K562 (cell line): ENCODE results near the gene BRPF1.

ENCODE experiments used
- BDP1 ChIP-seq: IDR thresholded peaks from 3 replicates; pipeline ENCODE4 v1.6.1; 2011; ENCODE audit not compliant: insufficient read length, insufficient read depth
- BHLHE40 ChIP-seq: IDR thresholded peaks from 2 replicates; pipeline ENCODE4 v1.6.1; 2011; ENCODE audit warnings: low read length, improper control_type of control experiment
- CCAR2 ChIP-seq: fragments of 200-400 bp; formaldehyde crosslinking; IDR thresholded peaks from 2 replicates; pipeline ENCODE4 v1.6.1; 2017; ENCODE audit warnings: mild to moderate bottlenecking, low read depth, low read length
- CCNT2 ChIP-seq: IDR thresholded peaks from 2 replicates; pipeline ENCODE4 v1.6.1; 2011; ENCODE audit warnings: borderline replicate concordance, low read depth, mild to moderate bottlenecking, moderate library complexity, mixed read lengths, low read length; ENCODE audit not compliant: insufficient read length; ENCODE audit errors: extremely low read depth
- HOXB6 ChIP-seq: fragments of 250-450 bp; sonication (Bioruptor Pico); IDR thresholded peaks from 2 replicates; pipeline ENCODE4 v1.5.1; 2022; ENCODE audit warnings: mild to moderate bottlenecking, borderline replicate concordance
- MAFK ChIP-seq: IDR thresholded peaks from 2 replicates; pipeline ENCODE4 v1.6.1; 2011; ENCODE audit warnings: low read length, improper control_type of control experiment
- NCOA2 ChIP-seq, 2 experiments: fragments of 450-650 bp; IDR thresholded peaks; 2 replicates each; pipeline ENCODE4 v1.6.1; 2018; ENCODE audit warnings: mild to moderate bottlenecking in 2 of 2, moderate library complexity in 1 of 2; ENCODE audit not compliant: partially characterized antibody in 2 of 2
- RAD21 ChIP-seq, 2 experiments: fragments of 250-450 bp in 1 of 2; fragments of 450-650 bp in 1 of 2; sonication (Bioruptor Pico) in 1 of 2; formaldehyde crosslinking in 1 of 2; IDR thresholded peaks in 1 of 2; conservative IDR thresholded peaks in 1 of 2; 2 replicates each; pipeline versions ENCODE4 v1.4.0 to v1.8.0; 2020 to 2022; ENCODE audit warnings: mild to moderate bottlenecking in 2 of 2, moderate library complexity in 1 of 2
- TEAD1 ChIP-seq, 2 experiments: fragments of 450-650 bp in 1 of 2; sonication (generic) in 1 of 2; formaldehyde crosslinking; IDR thresholded peaks; 2 replicates each; pipeline versions ENCODE4 v1.4.0 to v1.8.0; 2020 to 2022; ENCODE audit warnings: mild to moderate bottlenecking in 2 of 2, missing genetic modification reagents in 1 of 2
- ZNF699 ChIP-seq: fragments of 250-450 bp; sonication (Bioruptor Pico); IDR thresholded peaks from 2 replicates; pipeline ENCODE4 v1.8.0; 2021; ENCODE audit warnings: mild to moderate bottlenecking, moderate library complexity; ENCODE audit not compliant: insufficient replicate concordance
- TF ChIP-seq, protein P1 (sequence below), 2 experiments: fragments of 450-650 bp; formaldehyde crosslinking in 1 of 2; IDR thresholded peaks; 2 replicates each; pipeline versions ENCODE4 v1.4.0 to v1.6.1; 2014 to 2020; ENCODE audit warnings: mild to moderate bottlenecking in 2 of 2, borderline replicate concordance in 1 of 2, low read depth in 1 of 2
- TF ChIP-seq, protein P2 (sequence below), 3 experiments: IDR thresholded peaks in 2 of 3; conservative IDR thresholded peaks in 1 of 3; 2 replicates each; pipeline ENCODE4 v1.5.1; 2011 to 2012; ENCODE audit warnings: low read length in 3 of 3, mild to moderate bottlenecking in 3 of 3, control low read depth in 2 of 3, improper control_type of control experiment in 1 of 3, inconsistent platforms in 1 of 3, low read depth in 1 of 3, mixed read lengths in 1 of 3, moderate library complexity in 1 of 3; ENCODE audit not compliant: insufficient read depth in 2 of 3
- TF ChIP-seq, protein P3 (sequence below): sonication (generic); formaldehyde crosslinking; IDR thresholded peaks from 2 replicates; pipeline ENCODE4 v1.5.0; 2020; ENCODE audit warnings: missing genetic modification reagents

DNA sequence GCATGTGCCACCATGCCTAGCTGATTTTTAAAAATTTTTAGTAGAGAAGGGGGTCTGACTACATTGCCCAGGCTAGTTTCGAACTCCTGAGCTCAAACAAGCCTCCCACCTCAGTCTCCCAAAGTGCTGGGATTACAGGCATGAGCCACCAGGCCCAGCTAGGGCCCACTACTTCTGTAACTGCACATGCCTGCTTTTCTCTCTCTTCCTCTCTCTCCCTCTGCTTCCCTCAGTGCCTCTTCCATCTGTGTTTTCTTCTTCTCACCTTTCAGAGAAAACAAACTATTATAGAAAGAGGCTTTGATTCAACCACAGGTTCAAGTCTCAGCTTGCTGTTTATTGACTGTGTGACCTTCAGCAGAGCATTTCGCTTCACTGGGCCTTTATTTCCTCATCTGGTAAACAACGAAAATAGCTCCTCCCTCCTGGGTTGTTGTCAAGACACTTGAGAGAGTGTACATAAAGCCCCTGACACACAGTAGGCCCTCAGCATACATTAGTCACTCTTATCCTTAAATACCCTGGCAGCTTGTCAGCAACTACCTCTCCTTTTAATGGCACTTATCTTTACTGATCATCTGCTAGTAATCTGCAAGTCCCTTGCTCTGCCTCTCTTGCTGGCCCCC is 50.6 kb downstream of the BRPF1 start:
- TF ChIP-seq, protein P1, sequence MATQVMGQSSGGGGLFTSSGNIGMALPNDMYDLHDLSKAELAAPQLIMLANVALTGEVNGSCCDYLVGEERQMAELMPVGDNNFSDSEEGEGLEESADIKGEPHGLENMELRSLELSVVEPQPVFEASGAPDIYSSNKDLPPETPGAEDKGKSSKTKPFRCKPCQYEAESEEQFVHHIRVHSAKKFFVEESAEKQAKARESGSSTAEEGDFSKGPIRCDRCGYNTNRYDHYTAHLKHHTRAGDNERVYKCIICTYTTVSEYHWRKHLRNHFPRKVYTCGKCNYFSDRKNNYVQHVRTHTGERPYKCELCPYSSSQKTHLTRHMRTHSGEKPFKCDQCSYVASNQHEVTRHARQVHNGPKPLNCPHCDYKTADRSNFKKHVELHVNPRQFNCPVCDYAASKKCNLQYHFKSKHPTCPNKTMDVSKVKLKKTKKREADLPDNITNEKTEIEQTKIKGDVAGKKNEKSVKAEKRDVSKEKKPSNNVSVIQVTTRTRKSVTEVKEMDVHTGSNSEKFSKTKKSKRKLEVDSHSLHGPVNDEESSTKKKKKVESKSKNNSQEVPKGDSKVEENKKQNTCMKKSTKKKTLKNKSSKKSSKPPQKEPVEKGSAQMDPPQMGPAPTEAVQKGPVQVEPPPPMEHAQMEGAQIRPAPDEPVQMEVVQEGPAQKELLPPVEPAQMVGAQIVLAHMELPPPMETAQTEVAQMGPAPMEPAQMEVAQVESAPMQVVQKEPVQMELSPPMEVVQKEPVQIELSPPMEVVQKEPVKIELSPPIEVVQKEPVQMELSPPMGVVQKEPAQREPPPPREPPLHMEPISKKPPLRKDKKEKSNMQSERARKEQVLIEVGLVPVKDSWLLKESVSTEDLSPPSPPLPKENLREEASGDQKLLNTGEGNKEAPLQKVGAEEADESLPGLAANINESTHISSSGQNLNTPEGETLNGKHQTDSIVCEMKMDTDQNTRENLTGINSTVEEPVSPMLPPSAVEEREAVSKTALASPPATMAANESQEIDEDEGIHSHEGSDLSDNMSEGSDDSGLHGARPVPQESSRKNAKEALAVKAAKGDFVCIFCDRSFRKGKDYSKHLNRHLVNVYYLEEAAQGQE (IDR thresholded peaks at IDR 0.05; ENCODE audit: borderline replicate concordance): no peak
- TF ChIP-seq, protein P1 (CRISPR knock-in tag; IDR thresholded peaks at IDR 0.05; ENCODE audit: low read depth): no peak
- no peak for TF ChIP-seq MAFK
- TF ChIP-seq BDP1: no peak
- no peak for TF ChIP-seq TEAD1 (CRISPR knock-in tag; IDR thresholded peaks at IDR 0.05)
- TF ChIP-seq, protein P2, sequence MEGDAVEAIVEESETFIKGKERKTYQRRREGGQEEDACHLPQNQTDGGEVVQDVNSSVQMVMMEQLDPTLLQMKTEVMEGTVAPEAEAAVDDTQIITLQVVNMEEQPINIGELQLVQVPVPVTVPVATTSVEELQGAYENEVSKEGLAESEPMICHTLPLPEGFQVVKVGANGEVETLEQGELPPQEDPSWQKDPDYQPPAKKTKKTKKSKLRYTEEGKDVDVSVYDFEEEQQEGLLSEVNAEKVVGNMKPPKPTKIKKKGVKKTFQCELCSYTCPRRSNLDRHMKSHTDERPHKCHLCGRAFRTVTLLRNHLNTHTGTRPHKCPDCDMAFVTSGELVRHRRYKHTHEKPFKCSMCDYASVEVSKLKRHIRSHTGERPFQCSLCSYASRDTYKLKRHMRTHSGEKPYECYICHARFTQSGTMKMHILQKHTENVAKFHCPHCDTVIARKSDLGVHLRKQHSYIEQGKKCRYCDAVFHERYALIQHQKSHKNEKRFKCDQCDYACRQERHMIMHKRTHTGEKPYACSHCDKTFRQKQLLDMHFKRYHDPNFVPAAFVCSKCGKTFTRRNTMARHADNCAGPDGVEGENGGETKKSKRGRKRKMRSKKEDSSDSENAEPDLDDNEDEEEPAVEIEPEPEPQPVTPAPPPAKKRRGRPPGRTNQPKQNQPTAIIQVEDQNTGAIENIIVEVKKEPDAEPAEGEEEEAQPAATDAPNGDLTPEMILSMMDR (IDR thresholded peaks at IDR 0.05 in 2 of 3, conservative IDR thresholded peaks at IDR 0.05 in 1 of 3; ENCODE audit: insufficient read depth in 2 of 3, low read depth in 1 of 3, low read length in 3 of 3): no peak
- no peak for TF ChIP-seq CCAR2
- TF ChIP-seq NCOA2 (IDR thresholded peaks at IDR 0.05; ENCODE audit: partially characterized antibody in 2 of 2): no peak
- TF ChIP-seq RAD21 (CRISPR knock-in tag; conservative IDR thresholded peaks at IDR 0.05 in 1 of 2, IDR thresholded peaks at IDR 0.05 in 1 of 2): no peak
- no peak for TF ChIP-seq CCNT2
- no peak for TF ChIP-seq ZNF699 (CRISPR knock-in tag)
- no peak for TF ChIP-seq HOXB6 (CRISPR knock-in tag)
- TF ChIP-seq BHLHE40: no peak
- TF ChIP-seq, protein P3, sequence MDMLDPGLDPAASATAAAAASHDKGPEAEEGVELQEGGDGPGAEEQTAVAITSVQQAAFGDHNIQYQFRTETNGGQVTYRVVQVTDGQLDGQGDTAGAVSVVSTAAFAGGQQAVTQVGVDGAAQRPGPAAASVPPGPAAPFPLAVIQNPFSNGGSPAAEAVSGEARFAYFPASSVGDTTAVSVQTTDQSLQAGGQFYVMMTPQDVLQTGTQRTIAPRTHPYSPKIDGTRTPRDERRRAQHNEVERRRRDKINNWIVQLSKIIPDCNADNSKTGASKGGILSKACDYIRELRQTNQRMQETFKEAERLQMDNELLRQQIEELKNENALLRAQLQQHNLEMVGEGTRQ (CRISPR knock-in tag): no peak
